Measurements from ENCODE around the gene DBN1. TPM values are rescaled to one million over a fixed set of nuclear protein-coding genes. Genes with fewer than 3 reads are reported as not detected.
A peak's percentile ranks its signal among the peaks of the same experiment; 100 is the strongest.

Gene DBN1
- total and polyA plus RNA-seq, 9 of the 15 experiments (the other 6 are each of a cell fraction or from before 2014, with no cell fraction given): 0.25 to 87.2 (median 27.9) TPM

GRCh38 chr5:177455661-177456590 lies 17.5 kb downstream of the DBN1 start (continued):
- TF ChIP-seq RREB1 (CRISPR knock-in tag; IDR thresholded peaks at IDR 0.05) (no peak), NONO (IDR thresholded peaks at IDR 0.05; ENCODE audit: low read depth in 2 of 2, low read length in 1 of 2) (no peak), NFRKB (IDR thresholded peaks at IDR 0.05; ENCODE audit: low read depth) (no peak), MTA2 (IDR thresholded peaks at IDR 0.05; ENCODE audit: low read depth) (no peak), RAD21 (CRISPR knock-in tag; conservative IDR thresholded peaks at IDR 0.05 in 1 of 2, IDR thresholded peaks at IDR 0.05 in 1 of 2) (peak; percentile 41 to 58; a peak in 3 of 4 replicates), CHD7 (IDR thresholded peaks at IDR 0.05; ENCODE audit: low read depth, low read length) (no peak), ZFP1 (CRISPR knock-in tag; IDR thresholded peaks at IDR 0.05) (no peak), HNRNPLL (IDR thresholded peaks at IDR 0.05; ENCODE audit: low read depth, low read length, poor library complexity, severe bottlenecking) (no peak), NR1H2 (CRISPR knock-in tag; IDR thresholded peaks at IDR 0.05) (no peak)

Data from K562 (cell line).